HUES6 (cell line): Measurements from ENCODE around the gene ALG3.
A peak's percentile ranks its signal among the peaks of the same experiment; 100 is the strongest.

Experiments used
- H3K27ac ChIP-seq: 2 replicates; pipeline ENCODE4 v1.7.0; 2013; ENCODE audit warnings: low read depth, mild to moderate bottlenecking, low read length, inconsistent platforms
- H3K27me3 ChIP-seq: 2 replicates; pipeline ENCODE4 v1.6.1; 2013; ENCODE audit warnings: low read length; ENCODE audit not compliant: control insufficient read depth, insufficient read depth
- H3K36me3 ChIP-seq: 2 replicates; pipeline ENCODE4 v1.6.1; 2013; ENCODE audit warnings: low read length; ENCODE audit not compliant: control insufficient read depth, insufficient read depth
- H3K4me1 ChIP-seq: 2 replicates; pipeline ENCODE4 v1.6.1; 2013; ENCODE audit warnings: low read length; ENCODE audit not compliant: control insufficient read depth, insufficient read depth
- H3K4me3 ChIP-seq: 2 replicates; pipeline ENCODE4 v1.5.1; 2013; ENCODE audit warnings: low read depth, low read length
- H3K9ac ChIP-seq: one replicate; pipeline ENCODE4 v1.6.1; 2013; ENCODE audit warnings: mild to moderate bottlenecking, low read length
- H3K9me3 ChIP-seq: 2 replicates; pipeline ENCODE4 v1.6.1; 2013; ENCODE audit warnings: low read depth, low read length; ENCODE audit not compliant: control insufficient read depth, insufficient read depth

ALG3 gene

GRCh38 chr3:184241141-184241446 is 7.7 kb downstream of the ALG3 start:
- no peak overlapping the region for H3K9ac ChIP-seq
- H3K9me3 ChIP-seq, result no peaks in the 10 kb centered on the region
- H3K27me3 ChIP-seq, result no peaks in the 10 kb centered on the region; the same call in 1 of the 2 replicates
- H3K4me1 ChIP-seq, result no peaks in the 10 kb centered on the region
- peak overlapping the region; percentile 50; the same call in 1 of the 2 replicates for H3K4me3 ChIP-seq
- H3K27ac ChIP-seq, result no peak overlapping the region
- H3K36me3 ChIP-seq, result peaks cover 40% of the 10 kb centered on the region

- H3K36me3 ChIP-seq, result peaks cover 35% of the 10 kb centered on the region
- no peak overlapping the region for H3K9ac ChIP-seq
- H3K4me3 ChIP-seq, result no peak overlapping the region
- no peaks in the 10 kb centered on the region; the same call in 1 of the 2 replicates for H3K27me3 ChIP-seq
- H3K4me1 ChIP-seq, result no peaks in the 10 kb centered on the region
- no peaks in the 10 kb centered on the region for H3K9me3 ChIP-seq
- H3K27ac ChIP-seq, result no peak overlapping the region
Observed at GRCh38 chr3:184240384-184241140, 8.2 kb downstream of the ALG3 start.

GRCh38 chr3:184239708-184240107 is 9.1 kb downstream of the ALG3 start:
- Histone ChIP-seq H3K36me3 (peaks cover 26% of the 10 kb centered on the region), H3K27ac (no peak overlapping the region)

DNA sequence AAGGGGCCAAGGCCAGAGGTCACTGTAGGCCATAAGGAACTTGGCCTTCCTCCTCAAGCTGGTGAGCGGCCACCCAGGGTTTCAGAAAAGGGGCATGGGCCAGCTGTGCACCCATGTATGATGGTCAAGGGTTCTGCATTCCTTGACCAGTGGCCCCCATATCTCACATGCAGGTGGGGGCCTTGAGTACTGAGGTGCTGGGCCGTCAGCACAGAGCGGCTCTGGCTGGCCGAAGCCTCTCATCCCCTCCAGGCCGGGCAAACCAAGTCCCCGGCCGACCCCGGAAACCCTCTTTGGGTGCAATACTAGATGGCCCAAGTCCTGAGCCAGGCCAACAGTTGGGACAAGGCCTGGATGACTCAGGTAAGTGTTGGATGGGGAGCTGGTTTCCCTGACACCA is 9.5 kb downstream of the ALG3 start:
- Histone ChIP-seq H3K36me3 (peaks cover 21% of the 10 kb centered on the region), H3K9me3 (no peaks in the 10 kb centered on the region), H3K27ac (no peak overlapping the region), H3K9ac (no peak overlapping the region), H3K4me3 (no peak overlapping the region), H3K27me3 (peaks cover 7% of the 10 kb centered on the region; the same call in 1 of the 2 replicates), H3K4me1 (no peaks in the 10 kb centered on the region)

More at GRCh38 chr3:184239708-184240107, 9.1 kb downstream of the ALG3 start:
- Histone ChIP-seq H3K4me3 (no peak overlapping the region), H3K4me1 (no peaks in the 10 kb centered on the region), H3K9me3 (no peaks in the 10 kb centered on the region), H3K27me3 (peaks cover 4% of the 10 kb centered on the region; the same call in 1 of the 2 replicates), H3K9ac (no peak overlapping the region)

GRCh38 chr3:184238246-184238818 is 10.4 kb downstream of the ALG3 start:
- H3K27ac ChIP-seq, result no peak overlapping the region
- H3K36me3 ChIP-seq, result peaks cover 13% of the 10 kb centered on the region
- H3K4me1 ChIP-seq, result no peaks in the 10 kb centered on the region
- H3K9ac ChIP-seq, result no peak overlapping the region
- no peak overlapping the region for H3K4me3 ChIP-seq
- H3K27me3 ChIP-seq, result peaks cover 16% of the 10 kb centered on the region
- H3K9me3 ChIP-seq, result no peaks in the 10 kb centered on the region

DNA sequence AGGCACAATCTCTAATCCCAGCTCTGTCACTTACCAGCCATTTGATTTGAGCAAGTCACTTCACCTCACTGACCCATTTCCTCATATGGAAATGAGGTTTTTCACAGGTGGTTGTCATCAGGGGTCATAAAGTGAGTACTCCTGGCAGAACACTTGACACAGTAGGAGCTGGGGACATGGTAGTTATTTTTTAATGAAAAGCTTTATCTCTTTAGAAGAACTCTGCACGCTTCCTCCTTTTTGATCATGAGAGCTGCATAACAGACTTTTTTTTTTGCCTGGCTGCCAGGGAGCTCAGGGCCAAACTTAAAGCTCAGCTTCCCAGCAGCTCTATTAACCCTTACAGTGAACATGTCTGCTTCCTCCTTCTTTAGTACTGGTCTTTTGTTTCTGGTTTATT is 11.0 kb downstream of the ALG3 start:
- Histone ChIP-seq H3K27me3 (peaks cover 21% of the 10 kb centered on the region), H3K27ac (no peak overlapping the region), H3K9me3 (no peaks in the 10 kb centered on the region), H3K36me3 (peaks cover 8% of the 10 kb centered on the region), H3K4me1 (no peaks in the 10 kb centered on the region), H3K9ac (no peak overlapping the region), H3K4me3 (no peak overlapping the region)

- no peaks in the 10 kb centered on the region for H3K4me1 ChIP-seq
- peaks cover 27% of the 10 kb centered on the region for H3K27me3 ChIP-seq
- no peaks in the 10 kb centered on the region for H3K9me3 ChIP-seq
Observed at GRCh38 chr3:184237211-184237610, 11.6 kb downstream of the ALG3 start.

GRCh38 chr3:184236636-184237035 is 12.1 kb downstream of the ALG3 start:
- Histone ChIP-seq H3K4me1 (no peaks in the 10 kb centered on the region), H3K36me3 (no peaks in the 10 kb centered on the region), H3K4me3 (no peak overlapping the region), H3K27ac (no peak overlapping the region), H3K9me3 (no peaks in the 10 kb centered on the region), H3K9ac (no peak overlapping the region), H3K27me3 (peaks cover 33% of the 10 kb centered on the region)

More at GRCh38 chr3:184237211-184237610, 11.6 kb downstream of the ALG3 start:
- Histone ChIP-seq H3K4me3 (no peak overlapping the region), H3K36me3 (peaks cover 2% of the 10 kb centered on the region), H3K9ac (no peak overlapping the region), H3K27ac (no peak overlapping the region)

GRCh38 chr3:184236033-184236410 is 12.7 kb downstream of the ALG3 start:
- no peak overlapping the region for H3K9ac ChIP-seq
- H3K27ac ChIP-seq, result no peak overlapping the region
- H3K4me3 ChIP-seq, result no peak overlapping the region
- no peaks in the 10 kb centered on the region for H3K4me1 ChIP-seq
- H3K36me3 ChIP-seq, result no peaks in the 10 kb centered on the region
- H3K9me3 ChIP-seq, result no peaks in the 10 kb centered on the region
- H3K27me3 ChIP-seq, result peaks cover 39% of the 10 kb centered on the region

GRCh38 chr3:184235381-184236032 is 13.3 kb downstream of the ALG3 start:
- Histone ChIP-seq H3K9ac (no peak overlapping the region), H3K9me3 (no peaks in the 10 kb centered on the region), H3K4me1 (no peaks in the 10 kb centered on the region), H3K36me3 (no peaks in the 10 kb centered on the region), H3K27me3 (peaks cover 44% of the 10 kb centered on the region), H3K27ac (no peak overlapping the region), H3K4me3 (no peak overlapping the region)

DNA sequence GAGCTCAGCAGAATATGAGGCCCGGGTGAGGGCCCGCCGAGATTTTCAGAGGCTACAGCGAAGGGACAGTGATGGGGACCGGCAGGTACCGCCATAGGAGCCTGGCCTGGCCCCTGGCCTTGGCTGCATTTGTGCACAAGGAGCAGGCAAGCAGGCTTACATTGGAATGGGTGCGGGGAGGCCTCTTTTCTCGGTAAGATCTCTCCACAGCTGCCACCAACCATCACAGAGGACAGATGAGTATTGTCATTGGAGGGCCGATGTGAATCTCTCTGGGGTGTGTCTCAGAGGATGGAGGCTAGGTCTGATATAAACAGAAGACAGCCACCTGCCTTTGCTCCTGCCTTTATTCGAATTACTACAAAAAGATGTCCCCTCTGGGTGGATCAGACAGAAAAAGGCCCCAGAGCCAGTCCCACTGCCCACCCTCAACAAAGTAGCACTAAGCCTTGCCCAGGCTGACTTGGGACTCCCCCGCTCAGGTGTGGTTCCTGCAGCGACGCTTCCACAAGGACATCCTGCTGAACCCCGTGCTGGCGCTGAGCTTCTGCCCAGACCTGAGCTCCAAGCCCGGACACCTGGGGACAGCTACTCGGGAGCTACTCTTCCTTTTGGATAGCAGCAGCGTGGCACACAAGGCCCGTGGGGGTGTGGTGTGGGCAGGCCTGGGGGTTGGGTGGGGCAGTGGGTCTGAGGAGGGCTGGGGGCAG is 13.9 kb downstream of the ALG3 start:
- no peak overlapping the region for H3K27ac ChIP-seq
- no peaks in the 10 kb centered on the region for H3K36me3 ChIP-seq
- H3K27me3 ChIP-seq, result peaks cover 51% of the 10 kb centered on the region
- H3K9me3 ChIP-seq, result no peaks in the 10 kb centered on the region
- H3K4me3 ChIP-seq, result no peak overlapping the region
- H3K9ac ChIP-seq, result no peak overlapping the region
- H3K4me1 ChIP-seq, result no peaks in the 10 kb centered on the region
